ENCODE results near the gene MEGF9.

DNA sequence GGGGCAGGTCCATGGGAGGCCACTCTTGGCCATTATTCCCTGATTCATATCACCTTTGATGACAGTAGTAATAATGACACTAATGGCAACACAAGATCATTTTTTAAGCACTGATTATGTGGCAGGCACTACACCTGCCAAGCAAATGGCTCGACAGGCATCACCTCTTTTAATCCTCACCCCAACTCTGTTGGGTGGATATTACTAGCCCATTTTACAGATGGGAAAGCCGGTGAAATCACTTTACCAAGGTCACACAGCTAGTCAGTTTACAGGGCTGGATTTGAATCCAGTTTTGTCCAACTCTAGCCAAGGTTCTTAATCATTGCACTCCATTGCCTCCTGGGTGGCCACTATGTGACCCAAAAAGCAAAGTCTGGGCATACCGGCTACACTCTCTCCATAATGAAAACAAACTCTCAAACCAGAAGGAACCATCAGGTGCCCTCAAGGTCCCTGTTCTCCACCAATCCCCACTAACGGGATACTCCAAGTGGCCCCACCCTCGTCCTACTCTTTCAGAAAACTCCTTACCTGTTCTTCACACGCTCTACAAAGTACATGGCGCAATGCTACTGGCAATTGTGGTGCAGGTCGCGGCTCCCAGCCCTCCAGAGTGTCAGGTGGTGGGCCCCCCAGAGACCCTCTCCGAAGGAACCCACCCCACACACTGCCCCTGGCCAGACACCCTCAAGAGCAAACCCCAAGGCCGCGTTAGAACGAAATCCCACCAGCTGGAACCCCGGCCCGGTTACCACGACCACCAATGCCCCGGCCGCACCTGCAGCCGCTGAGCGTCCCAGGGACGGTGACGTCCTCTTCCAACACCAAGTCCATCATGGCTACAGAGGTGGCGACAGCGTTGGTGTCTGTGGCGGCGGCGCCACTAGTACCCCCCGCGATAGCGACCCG, 134.9 kb downstream of the MEGF9 start:
- TF ChIP-seq, protein P1, sequence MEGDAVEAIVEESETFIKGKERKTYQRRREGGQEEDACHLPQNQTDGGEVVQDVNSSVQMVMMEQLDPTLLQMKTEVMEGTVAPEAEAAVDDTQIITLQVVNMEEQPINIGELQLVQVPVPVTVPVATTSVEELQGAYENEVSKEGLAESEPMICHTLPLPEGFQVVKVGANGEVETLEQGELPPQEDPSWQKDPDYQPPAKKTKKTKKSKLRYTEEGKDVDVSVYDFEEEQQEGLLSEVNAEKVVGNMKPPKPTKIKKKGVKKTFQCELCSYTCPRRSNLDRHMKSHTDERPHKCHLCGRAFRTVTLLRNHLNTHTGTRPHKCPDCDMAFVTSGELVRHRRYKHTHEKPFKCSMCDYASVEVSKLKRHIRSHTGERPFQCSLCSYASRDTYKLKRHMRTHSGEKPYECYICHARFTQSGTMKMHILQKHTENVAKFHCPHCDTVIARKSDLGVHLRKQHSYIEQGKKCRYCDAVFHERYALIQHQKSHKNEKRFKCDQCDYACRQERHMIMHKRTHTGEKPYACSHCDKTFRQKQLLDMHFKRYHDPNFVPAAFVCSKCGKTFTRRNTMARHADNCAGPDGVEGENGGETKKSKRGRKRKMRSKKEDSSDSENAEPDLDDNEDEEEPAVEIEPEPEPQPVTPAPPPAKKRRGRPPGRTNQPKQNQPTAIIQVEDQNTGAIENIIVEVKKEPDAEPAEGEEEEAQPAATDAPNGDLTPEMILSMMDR (IDR thresholded peaks at IDR 0.05): no peak
- TF ChIP-seq EP300 (IDR thresholded peaks at IDR 0.05) (no peak), POLR2A (IDR thresholded peaks at IDR 0.05) (no peak)

Data from tibial nerve (tissue), 4 donors.